Measurements from ENCODE around the gene KCNMB1.
A peak's percentile ranks its signal among the peaks of the same experiment; 100 is the strongest.

Gene KCNMB1

GRCh38 chr5:170388818-170389549, at the start of gene KCNMB1:
TSS of gene KCNMB1 (minus strand) at chr5:170389367. CDS start at chr5:170385447, 3,920 bp downstream.
- DNase-seq: peak in 1 of 2 experiments; percentile 25

- no peak for DNase-seq
Observed at GRCh38 chr5:170438581-170438980, 49.4 kb upstream of the KCNMB1 start.

- DNase-seq: no peak
Observed at GRCh38 chr5:170437621-170438375, 48.6 kb upstream of the KCNMB1 start.

- DNase-seq: no peak
Observed at GRCh38 chr5:170436335-170436734, 47.2 kb upstream of the KCNMB1 start.

GRCh38 chr5:170434966-170435605, 45.9 kb upstream of the KCNMB1 start:
- peak; percentile 60 to 64 for DNase-seq

- DNase-seq: no peak
Observed at GRCh38 chr5:170432669-170433068, 43.5 kb upstream of the KCNMB1 start.

- DNase-seq: no peak
Observed at GRCh38 chr5:170431571-170431970, 42.4 kb upstream of the KCNMB1 start.

GRCh38 chr5:170430866-170431437, 41.8 kb upstream of the KCNMB1 start:
- no peak for DNase-seq

GRCh38 chr5:170430256-170430655, 41.1 kb upstream of the KCNMB1 start:
- no peak for DNase-seq

GRCh38 chr5:170429014-170429413, 39.8 kb upstream of the KCNMB1 start:
- peak in 1 of 2 experiments; percentile 35 for DNase-seq

- peak; percentile 88 to 90 for DNase-seq
Observed at GRCh38 chr5:170427672-170428236, 38.6 kb upstream of the KCNMB1 start.

GRCh38 chr5:170426786-170427185, 37.6 kb upstream of the KCNMB1 start:
- no peak for DNase-seq

- DNase-seq: no peak
Observed at GRCh38 chr5:170426149-170426767, 37.1 kb upstream of the KCNMB1 start.

GRCh38 chr5:170425731-170426130, 36.6 kb upstream of the KCNMB1 start:
- DNase-seq: no peak

GRCh38 chr5:170424629-170425028, 35.5 kb upstream of the KCNMB1 start:
- no peak for DNase-seq

GRCh38 chr5:170423692-170424091, 34.5 kb upstream of the KCNMB1 start:
- DNase-seq: no peak

GRCh38 chr5:170421826-170422225, 32.7 kb upstream of the KCNMB1 start:
- DNase-seq: no peak

GRCh38 chr5:170420806-170421412, 31.7 kb upstream of the KCNMB1 start:
- DNase-seq: peak; percentile 61 to 68

GRCh38 chr5:170419643-170420042, 30.5 kb upstream of the KCNMB1 start:
- DNase-seq: no peak

GRCh38 chr5:170418736-170419135, 29.6 kb upstream of the KCNMB1 start:
- no peak for DNase-seq

GRCh38 chr5:170416526-170416925, 27.4 kb upstream of the KCNMB1 start:
- DNase-seq: no peak

GRCh38 chr5:170414786-170415185, 25.6 kb upstream of the KCNMB1 start:
- DNase-seq: no peak

All from Kasumi-1 (cell line).